Jurkat, Clone E6-1 (cell line): Measurements from ENCODE around the gene CA7. TPM values are rescaled to one million over a fixed set of nuclear protein-coding genes. Genes with fewer than 3 reads are reported as not detected.

Source experiments
- DNase-seq: peaks from one replicate; pipeline ENCODE4 v3.0.0-alpha.2; 2011; ENCODE audit warnings: low read depth, low spot score
- H3K4me3 ChIP-seq: 2 replicates; pipeline ENCODE4 v1.5.1; 2011; ENCODE audit warnings: mild to moderate bottlenecking, low read length, control low read depth, moderate library complexity
- polyA plus RNA-seq: library from polyadenylated mRNA; unstranded; fragments of >200 nt; gene quantifications from one replicate; pipeline ENCODE4 v1.2.1, GENCODE V29; 2012; ENCODE audit warnings: missing spikeins; ENCODE audit not compliant: insufficient read length, insufficient read depth

The CA7 gene
- polyA plus RNA-seq: not detected

DNA sequence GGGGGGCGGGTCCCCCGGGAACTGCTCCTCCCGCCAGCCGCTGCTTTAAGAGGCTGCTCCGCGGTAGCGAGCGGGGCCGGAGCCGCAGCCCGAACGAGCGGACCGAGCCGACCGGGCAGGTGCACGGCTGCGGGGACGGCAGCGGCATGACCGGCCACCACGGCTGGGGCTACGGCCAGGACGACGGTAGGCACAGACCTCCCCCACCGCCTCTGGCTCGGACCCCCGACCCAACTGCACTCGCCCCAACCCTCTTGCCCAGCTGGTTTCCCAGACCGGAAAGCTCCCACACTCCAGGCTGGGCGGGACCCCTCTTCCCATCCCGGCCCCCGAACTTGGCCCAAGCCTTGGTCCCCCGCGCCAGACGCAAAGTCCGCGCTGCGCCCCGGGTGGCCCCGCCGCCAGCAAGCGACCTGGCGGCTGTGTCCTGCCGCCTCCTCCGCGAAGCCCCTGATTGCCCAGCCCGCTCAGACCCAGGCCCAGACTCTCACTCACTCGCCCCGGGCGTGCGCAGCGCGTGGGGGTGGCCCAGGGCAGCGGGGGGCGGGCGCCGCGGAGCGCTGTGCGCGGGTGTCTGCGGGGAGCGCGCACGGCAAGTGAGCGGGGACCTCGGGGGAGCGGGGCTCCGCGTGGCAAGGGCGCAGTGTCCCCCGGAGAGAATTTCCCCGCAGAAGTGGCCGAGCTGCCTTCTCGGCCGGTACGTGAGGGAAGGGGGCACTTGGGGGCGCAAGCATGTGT lies at the start of gene CA7:
Gene CA7, plus strand, starts transcription at position 73 of the 738 bp plus-strand sequence. Its CDS starts 74 bp downstream, at position 147.
- no peak within 1 kb of the TSS for H3K4me3 ChIP-seq
- DNase-seq: no peak

GRCh38 chr16:66798161-66798560 lies 46.1 kb upstream of the CA7 start:
- H3K4me3 ChIP-seq: no peak overlapping the region
- DNase-seq: no peak

- DNase-seq: no peak
Observed at GRCh38 chr16:66800856-66801255, 43.4 kb upstream of the CA7 start.

GRCh38 chr16:66801320-66802105 lies 42.7 kb upstream of the CA7 start, which contains the start of gene TERB1:
Gene TERB1 (minus strand): TSS chr16:66801584. CDS start chr16:66796798, 4,786 bp downstream.
- DNase-seq: no peak
- no peak within 1 kb of the TSS for H3K4me3 ChIP-seq

More at GRCh38 chr16:66800856-66801255, 43.4 kb upstream of the CA7 start:
- no peak overlapping the region for H3K4me3 ChIP-seq

DNA sequence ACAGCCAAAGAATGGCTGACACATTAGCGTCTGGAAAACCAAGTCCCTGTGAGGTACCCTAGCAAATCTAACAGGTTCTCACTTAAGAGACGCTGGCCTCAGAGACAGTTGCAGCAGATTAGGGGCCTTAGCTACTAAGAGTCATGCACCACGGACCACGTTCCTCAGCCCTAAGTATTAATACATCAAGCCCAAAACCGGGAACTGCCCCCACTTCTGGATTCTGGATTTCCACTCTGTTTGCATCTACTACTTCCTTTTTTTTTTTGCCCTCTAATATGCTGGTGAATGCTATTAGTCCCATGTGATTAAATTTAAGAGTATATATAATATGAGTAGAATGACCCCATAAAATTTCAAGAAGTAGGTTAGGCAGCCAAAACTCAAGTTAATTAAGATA lies 42.1 kb upstream of the CA7 start:
- no peak overlapping the region for H3K4me3 ChIP-seq
- no peak for DNase-seq

DNA sequence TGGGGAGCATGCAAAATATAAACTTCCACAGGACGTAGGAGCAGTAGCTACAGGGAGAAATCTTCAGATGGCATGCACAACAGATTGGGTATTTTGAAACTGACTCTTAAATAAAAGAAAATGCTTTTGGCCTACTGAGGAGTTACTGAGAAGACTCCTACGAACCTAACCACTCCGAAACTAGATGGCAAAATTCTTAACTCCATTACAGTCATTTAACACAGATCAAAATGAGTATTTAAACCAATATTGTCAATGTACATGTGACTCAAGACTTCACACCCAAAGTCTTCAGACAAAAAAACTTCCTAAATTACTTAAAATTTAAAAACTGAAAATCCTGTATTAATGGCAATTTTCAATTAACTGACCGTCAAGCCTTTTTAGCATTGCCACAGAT lies 34.4 kb upstream of the CA7 start:
- DNase-seq: no peak
- H3K4me3 ChIP-seq: no peak overlapping the region

DNA sequence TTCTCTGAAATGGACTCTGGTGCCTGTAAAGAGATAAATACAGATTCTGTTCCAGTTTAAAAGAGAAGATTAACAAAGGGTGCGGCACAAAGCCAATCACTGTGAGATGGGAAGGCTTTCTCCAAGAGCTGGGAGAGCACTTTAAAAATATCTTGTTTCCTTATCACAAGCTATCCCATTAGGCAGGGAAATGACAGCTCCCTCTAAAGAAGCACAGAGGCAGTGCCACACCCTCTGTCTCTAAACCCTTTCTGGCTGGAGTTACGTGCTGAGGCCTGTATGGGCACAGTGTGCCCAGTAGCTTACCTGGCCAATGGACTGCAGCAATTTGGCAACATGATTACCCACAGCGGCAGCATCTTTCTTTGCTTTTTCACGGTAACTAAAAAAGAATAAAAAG lies 33.8 kb upstream of the CA7 start:
- DNase-seq: no peak
- no peak overlapping the region for H3K4me3 ChIP-seq

- H3K4me3 ChIP-seq: no peak overlapping the region
- no peak for DNase-seq
Observed at GRCh38 chr16:66811043-66811442, 33.2 kb upstream of the CA7 start.

DNA sequence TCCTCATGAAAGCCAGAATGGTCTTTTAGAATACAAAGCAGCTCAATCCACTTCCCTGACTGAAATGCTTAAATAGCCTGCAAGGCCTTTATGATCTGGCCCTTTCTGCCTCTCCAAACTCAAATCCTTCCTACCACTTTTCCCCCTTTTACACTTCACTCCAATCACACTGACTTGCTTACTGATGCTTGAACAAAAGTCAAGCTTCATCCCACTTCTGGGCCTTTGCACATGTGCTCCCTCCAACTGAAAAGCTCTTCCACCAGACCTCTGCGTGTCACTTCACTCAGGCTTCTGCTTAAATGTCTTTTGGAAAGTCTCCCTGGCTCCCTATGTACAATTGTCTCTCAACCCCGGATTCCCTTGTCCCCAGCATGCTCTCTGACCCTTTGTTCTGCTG lies 29.5 kb upstream of the CA7 start:
- DNase-seq: no peak
- H3K4me3 ChIP-seq: no peak overlapping the region

GRCh38 chr16:66824006-66824405 lies 20.2 kb upstream of the CA7 start:
- no peak for DNase-seq
- no peak overlapping the region for H3K4me3 ChIP-seq

- DNase-seq: peak; percentile 82
- peak within 1 kb of the TSS; percentile 65 for H3K4me3 ChIP-seq
Observed at GRCh38 chr16:66830422-66831404, 13.5 kb upstream of the CA7 start, which contains the start of gene NAE1. Gene NAE1 (minus strand): TSS chr16:66830976. CDS start chr16:66830899, 77 bp downstream.

DNA sequence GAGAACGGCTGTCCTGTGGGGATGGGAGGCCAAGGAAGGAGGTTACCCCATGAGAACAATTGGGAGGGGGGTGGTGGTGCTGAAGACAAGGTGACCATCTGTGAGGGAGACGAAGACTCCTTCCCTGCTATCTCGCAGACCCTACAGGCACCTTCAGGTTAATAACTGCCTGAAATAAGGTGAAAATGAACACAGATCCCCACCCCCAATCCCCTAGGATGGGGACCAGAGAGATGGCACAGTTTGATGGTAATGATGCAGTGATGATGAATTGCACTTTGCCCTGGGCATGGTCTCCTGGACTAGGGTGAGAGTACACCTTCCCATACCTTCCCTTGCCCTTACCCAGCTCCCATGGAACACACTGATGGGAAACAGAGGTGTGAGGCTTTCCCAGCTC lies 12.0 kb upstream of the CA7 start:
- H3K4me3 ChIP-seq: no peak overlapping the region
- no peak for DNase-seq

GRCh38 chr16:66832661-66833305 lies 11.4 kb upstream of the CA7 start:
- DNase-seq: no peak
- H3K4me3 ChIP-seq: no peak overlapping the region

- no peak for DNase-seq
- no peak overlapping the region for H3K4me3 ChIP-seq
Observed at GRCh38 chr16:66834746-66835145, 9.5 kb upstream of the CA7 start.

DNA sequence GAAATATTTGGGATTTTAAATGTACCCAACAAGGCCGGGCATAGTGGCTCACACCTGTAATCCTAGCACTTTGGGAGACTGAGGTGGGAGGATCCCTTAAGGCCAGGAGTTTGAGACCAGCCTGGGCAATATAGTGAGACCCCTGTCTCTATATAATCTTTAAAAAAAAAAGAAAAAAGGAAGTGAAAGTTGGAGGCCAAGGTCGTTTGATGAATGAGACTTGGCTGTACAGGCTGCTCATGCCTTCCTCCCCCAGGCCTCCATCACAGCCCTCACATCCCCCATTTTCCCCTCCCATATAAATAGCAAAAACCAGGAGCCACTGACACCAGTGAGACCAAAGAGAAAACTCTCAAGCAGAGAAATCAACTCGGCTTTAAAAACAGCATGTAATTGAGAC lies 3.3 kb upstream of the CA7 start:
- no peak for DNase-seq
- H3K4me3 ChIP-seq: no peak overlapping the region

GRCh38 chr16:66841366-66841765 lies 2.8 kb upstream of the CA7 start:
- no peak for DNase-seq
- H3K4me3 ChIP-seq: no peak overlapping the region

DNA sequence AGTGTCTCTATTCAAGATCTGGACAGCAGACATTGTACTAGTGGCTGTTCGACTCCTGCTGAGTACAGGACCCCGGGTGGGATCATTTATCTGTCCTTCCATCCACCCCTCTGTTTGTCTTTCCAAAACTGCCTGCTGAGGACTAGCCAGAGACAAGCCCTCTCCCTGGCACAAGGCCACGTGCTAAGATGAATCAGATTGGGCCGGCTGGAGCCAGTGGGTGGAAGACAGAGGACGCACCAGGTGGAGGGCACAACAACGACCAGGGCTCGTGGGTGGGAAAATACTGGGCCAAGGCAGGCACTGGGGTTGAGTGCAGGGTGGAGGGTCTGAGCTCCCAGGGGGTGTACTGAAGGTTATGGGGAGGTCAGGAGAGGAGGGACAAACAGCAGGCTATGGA lies 1.4 kb upstream of the CA7 start:
- no peak overlapping the region for H3K4me3 ChIP-seq
- DNase-seq: no peak

- no peak overlapping the region for H3K4me3 ChIP-seq
- DNase-seq: no peak
Observed at GRCh38 chr16:66843191-66843590, 1.0 kb upstream of the CA7 start.

GRCh38 chr16:66844009-66844341 lies 239 bp upstream of the CA7 start:
- DNase-seq: no peak
- no peak overlapping the region for H3K4me3 ChIP-seq
